ENCODE results near the gene INSM1.

Gene INSM1

GRCh38 chr20:20398123-20398522, 30.2 kb downstream of the INSM1 start:
- Histone ChIP-seq H3K27me3 (replicated peaks; ENCODE audit: control insufficient read depth, insufficient read depth, low read length) (no peaks in the 10 kb centered on the region), H3K9me3 (ENCODE audit: control insufficient read depth, low read length) (no peaks in the 10 kb centered on the region), H3K4me3 (ENCODE audit: low read length) (no peak overlapping the region), H3K4me1 (ENCODE audit: control insufficient read depth, insufficient read depth, low read length) (peaks cover 13% of the 10 kb centered on the region), H3K9ac (ENCODE audit: low read length) (no peak overlapping the region), H3K36me3 (ENCODE audit: control insufficient read depth, insufficient read depth, low read length, severe bottlenecking) (peaks cover 3% of the 10 kb centered on the region)
- no peak for DNase-seq (ENCODE audit: low read depth)

GRCh38 chr20:20399531-20400500, 31.9 kb downstream of the INSM1 start:
- Histone ChIP-seq H3K27me3 (replicated peaks; ENCODE audit: control insufficient read depth, insufficient read depth, low read length) (no peaks in the 10 kb centered on the region), H3K9ac (ENCODE audit: low read length) (no peak overlapping the region), H3K4me1 (ENCODE audit: control insufficient read depth, insufficient read depth, low read length) (no peaks in the 10 kb centered on the region), H3K4me3 (ENCODE audit: low read length) (no peak overlapping the region), H3K9me3 (ENCODE audit: control insufficient read depth, low read length) (no peaks in the 10 kb centered on the region), H3K36me3 (ENCODE audit: control insufficient read depth, insufficient read depth, low read length, severe bottlenecking) (peaks cover 3% of the 10 kb centered on the region)
- no peak for DNase-seq (ENCODE audit: low read depth)

- DNase-seq (ENCODE audit: low read depth): no peak
- peaks cover 3% of the 10 kb centered on the region for H3K4me1 ChIP-seq (ENCODE audit: control insufficient read depth, insufficient read depth, low read length)
- H3K4me3 ChIP-seq (ENCODE audit: low read length): no peak overlapping the region
- no peak overlapping the region for H3K9ac ChIP-seq (ENCODE audit: low read length)
- H3K27me3 ChIP-seq (replicated peaks; ENCODE audit: control insufficient read depth, insufficient read depth, low read length): no peaks in the 10 kb centered on the region
- peaks cover 3% of the 10 kb centered on the region for H3K36me3 ChIP-seq (ENCODE audit: control insufficient read depth, insufficient read depth, low read length, severe bottlenecking)
- H3K9me3 ChIP-seq (ENCODE audit: control insufficient read depth, low read length): no peaks in the 10 kb centered on the region
These were observed 34.1 kb downstream of the INSM1 start for GRCh38 chr20:20401991-20402390.

GRCh38 chr20:20404633-20405032, 36.7 kb downstream of the INSM1 start:
- DNase-seq (ENCODE audit: low read depth): no peak
- Histone ChIP-seq H3K4me3 (ENCODE audit: low read length) (no peak overlapping the region), H3K27me3 (replicated peaks; ENCODE audit: control insufficient read depth, insufficient read depth, low read length) (no peaks in the 10 kb centered on the region), H3K9me3 (ENCODE audit: control insufficient read depth, low read length) (no peaks in the 10 kb centered on the region), H3K9ac (ENCODE audit: low read length) (no peak overlapping the region), H3K4me1 (ENCODE audit: control insufficient read depth, insufficient read depth, low read length) (peaks cover 11% of the 10 kb centered on the region), H3K36me3 (ENCODE audit: control insufficient read depth, insufficient read depth, low read length, severe bottlenecking) (peaks cover 3% of the 10 kb centered on the region)

GRCh38 chr20:20405623-20406022, 37.7 kb downstream of the INSM1 start:
- Histone ChIP-seq H3K9ac (ENCODE audit: low read length) (no peak overlapping the region), H3K4me3 (ENCODE audit: low read length) (no peak overlapping the region), H3K27me3 (replicated peaks; ENCODE audit: control insufficient read depth, insufficient read depth, low read length) (no peaks in the 10 kb centered on the region), H3K36me3 (ENCODE audit: control insufficient read depth, insufficient read depth, low read length, severe bottlenecking) (peaks cover 3% of the 10 kb centered on the region), H3K9me3 (ENCODE audit: control insufficient read depth, low read length) (no peaks in the 10 kb centered on the region), H3K4me1 (ENCODE audit: control insufficient read depth, insufficient read depth, low read length) (peaks cover 11% of the 10 kb centered on the region)
- no peak for DNase-seq (ENCODE audit: low read depth)

- no peak for DNase-seq (ENCODE audit: low read depth)
- no peaks in the 10 kb centered on the region for H3K9me3 ChIP-seq (ENCODE audit: control insufficient read depth, low read length)
- peaks cover 3% of the 10 kb centered on the region for H3K36me3 ChIP-seq (ENCODE audit: control insufficient read depth, insufficient read depth, low read length, severe bottlenecking)
- peaks cover 11% of the 10 kb centered on the region for H3K4me1 ChIP-seq (ENCODE audit: control insufficient read depth, insufficient read depth, low read length)
- H3K9ac ChIP-seq (ENCODE audit: low read length): no peak overlapping the region
- H3K4me3 ChIP-seq (ENCODE audit: low read length): no peak overlapping the region
- no peaks in the 10 kb centered on the region for H3K27me3 ChIP-seq (replicated peaks; ENCODE audit: control insufficient read depth, insufficient read depth, low read length)
These were observed 38.4 kb downstream of the INSM1 start for GRCh38 chr20:20406306-20406705.

GRCh38 chr20:20407891-20408805, 40.2 kb downstream of the INSM1 start:
- no peak overlapping the region for H3K9ac ChIP-seq (ENCODE audit: low read length)
- H3K4me1 ChIP-seq (ENCODE audit: control insufficient read depth, insufficient read depth, low read length): peaks cover 11% of the 10 kb centered on the region
- no peaks in the 10 kb centered on the region for H3K9me3 ChIP-seq (ENCODE audit: control insufficient read depth, low read length)
- no peaks in the 10 kb centered on the region for H3K27me3 ChIP-seq (replicated peaks; ENCODE audit: control insufficient read depth, insufficient read depth, low read length)
- H3K36me3 ChIP-seq (ENCODE audit: control insufficient read depth, insufficient read depth, low read length, severe bottlenecking): no peaks in the 10 kb centered on the region
- DNase-seq (ENCODE audit: low read depth): peak; percentile 32
- H3K4me3 ChIP-seq (ENCODE audit: low read length): no peak overlapping the region

- Histone ChIP-seq H3K27me3 (replicated peaks; ENCODE audit: control insufficient read depth, insufficient read depth, low read length) (no peaks in the 10 kb centered on the region), H3K9me3 (ENCODE audit: control insufficient read depth, low read length) (no peaks in the 10 kb centered on the region), H3K9ac (ENCODE audit: low read length) (no peak overlapping the region), H3K4me3 (ENCODE audit: low read length) (no peak overlapping the region), H3K36me3 (ENCODE audit: control insufficient read depth, insufficient read depth, low read length, severe bottlenecking) (no peaks in the 10 kb centered on the region), H3K4me1 (ENCODE audit: control insufficient read depth, insufficient read depth, low read length) (peaks cover 11% of the 10 kb centered on the region)
- no peak for DNase-seq (ENCODE audit: low read depth)
These were observed 41.4 kb downstream of the INSM1 start for GRCh38 chr20:20409331-20409730.

- H3K4me1 ChIP-seq (ENCODE audit: control insufficient read depth, insufficient read depth, low read length): peaks cover 16% of the 10 kb centered on the region
- H3K4me3 ChIP-seq (ENCODE audit: low read length): no peak overlapping the region
- H3K36me3 ChIP-seq (ENCODE audit: control insufficient read depth, insufficient read depth, low read length, severe bottlenecking): no peaks in the 10 kb centered on the region
- no peak overlapping the region for H3K9ac ChIP-seq (ENCODE audit: low read length)
- no peaks in the 10 kb centered on the region for H3K9me3 ChIP-seq (ENCODE audit: control insufficient read depth, low read length)
- no peak for DNase-seq (ENCODE audit: low read depth)
- H3K27me3 ChIP-seq (replicated peaks; ENCODE audit: control insufficient read depth, insufficient read depth, low read length): no peaks in the 10 kb centered on the region
These were observed 42.8 kb downstream of the INSM1 start for GRCh38 chr20:20410678-20411077.

- DNase-seq (ENCODE audit: low read depth): no peak
- no peaks in the 10 kb centered on the region for H3K27me3 ChIP-seq (replicated peaks; ENCODE audit: control insufficient read depth, insufficient read depth, low read length)
- H3K36me3 ChIP-seq (ENCODE audit: control insufficient read depth, insufficient read depth, low read length, severe bottlenecking): no peaks in the 10 kb centered on the region
- no peaks in the 10 kb centered on the region for H3K9me3 ChIP-seq (ENCODE audit: control insufficient read depth, low read length)
- H3K4me1 ChIP-seq (ENCODE audit: control insufficient read depth, insufficient read depth, low read length): peaks cover 13% of the 10 kb centered on the region
- no peak overlapping the region for H3K4me3 ChIP-seq (ENCODE audit: low read length)
- no peak overlapping the region for H3K9ac ChIP-seq (ENCODE audit: low read length)
These were observed 43.5 kb downstream of the INSM1 start for GRCh38 chr20:20411402-20411801.

- H3K27me3 ChIP-seq (replicated peaks; ENCODE audit: control insufficient read depth, insufficient read depth, low read length): no peaks in the 10 kb centered on the region
- H3K36me3 ChIP-seq (ENCODE audit: control insufficient read depth, insufficient read depth, low read length, severe bottlenecking): no peaks in the 10 kb centered on the region
- H3K4me1 ChIP-seq (ENCODE audit: control insufficient read depth, insufficient read depth, low read length): peaks cover 13% of the 10 kb centered on the region
- no peak for DNase-seq (ENCODE audit: low read depth)
- no peaks in the 10 kb centered on the region for H3K9me3 ChIP-seq (ENCODE audit: control insufficient read depth, low read length)
- H3K9ac ChIP-seq (ENCODE audit: low read length): no peak overlapping the region
- H3K4me3 ChIP-seq (ENCODE audit: low read length): no peak overlapping the region
These were observed 43.9 kb downstream of the INSM1 start for GRCh38 chr20:20411836-20412235.

Data from adipocyte (in vitro differentiated cells).